MM.1S (cell line): Measurements from ENCODE around the gene DOK6.

Experiments
- DNase-seq: peaks from one replicate; pipeline ENCODE4 v3.0.0-alpha.2; 2015
- H2AFZ ChIP-seq: fragments of 300-600 bp; sonication (generic); 2 replicates; pipeline ENCODE4 v1.6.0; 2016; ENCODE audit warnings: antibody characterized with exemption, low read length
- H3F3A ChIP-seq: fragments of 300-600 bp; sonication (generic); 2 replicates; pipeline ENCODE4 v1.6.1; 2016; ENCODE audit warnings: mild to moderate bottlenecking, antibody characterized with exemption, low read length, moderate library complexity, mixed read lengths; ENCODE audit not compliant: insufficient read depth
- H3K27ac ChIP-seq: fragments of 300-600 bp; sonication (generic); 2 replicates; pipeline ENCODE4 v1.5.1; 2016; ENCODE audit warnings: mild to moderate bottlenecking, low read length
- H3K27me3 ChIP-seq: fragments of 300-600 bp; sonication (generic); replicated peaks from 2 replicates; pipeline ENCODE4 v1.6.0; 2016; ENCODE audit warnings: low read length; ENCODE audit not compliant: insufficient read depth
- H3K36me3 ChIP-seq: fragments of 300-600 bp; sonication (generic); replicated peaks from 2 replicates; pipeline ENCODE4 v1.6.1; 2016; ENCODE audit warnings: mild to moderate bottlenecking, low read length, mixed read lengths; ENCODE audit not compliant: insufficient read depth
- H3K4me1 ChIP-seq: fragments of 300-600 bp; sonication (generic); 2 replicates; pipeline ENCODE4 v1.6.1; 2016; ENCODE audit warnings: low read length, mixed read lengths
- H3K4me2 ChIP-seq: fragments of 300-600 bp; sonication (generic); 2 replicates; pipeline ENCODE4 v1.6.0; 2016; ENCODE audit warnings: low read depth, low read length
- H3K4me3 ChIP-seq: fragments of 300-600 bp; sonication (generic); 2 replicates; pipeline ENCODE4 v1.5.1; 2016; ENCODE audit warnings: low read length, mixed read lengths
- H3K79me2 ChIP-seq: fragments of 300-600 bp; sonication (generic); 2 replicates; pipeline ENCODE4 v1.6.1; 2016; ENCODE audit warnings: mixed run types, low read length, mixed read lengths
- H3K9ac ChIP-seq: fragments of 300-600 bp; sonication (generic); 2 replicates; pipeline ENCODE4 v1.6.1; 2016; ENCODE audit warnings: low read length, mixed read lengths
- H3K9me2 ChIP-seq: fragments of 300-600 bp; sonication (generic); replicated peaks from 2 replicates; pipeline ENCODE4 v1.6.1; 2016; ENCODE audit warnings: mild to moderate bottlenecking, low read length, mixed read lengths; ENCODE audit not compliant: insufficient read depth
- H3K9me3 ChIP-seq: fragments of 300-600 bp; sonication (generic); replicated peaks from 2 replicates; pipeline ENCODE4 v1.6.1; 2016; ENCODE audit warnings: mild to moderate bottlenecking, low read length, mixed read lengths; ENCODE audit not compliant: insufficient read depth
- H4K20me1 ChIP-seq: fragments of 300-600 bp; sonication (generic); 2 replicates; pipeline ENCODE4 v1.6.1; 2016; ENCODE audit warnings: mild to moderate bottlenecking, low read length, moderate library complexity, mixed read lengths; ENCODE audit not compliant: insufficient read depth
- CTCF ChIP-seq: fragments of 300-600 bp; sonication (generic); IDR thresholded peaks from 2 replicates; pipeline ENCODE4 v1.5.1; 2016; ENCODE audit warnings: antibody characterized with exemption, low read length, mixed read lengths
- EZH2 ChIP-seq: fragments of 300-600 bp; sonication (generic); optimal IDR thresholded peaks from 2 replicates; pipeline ENCODE3; 2017; ENCODE audit warnings: low read depth, mild to moderate bottlenecking, antibody characterized with exemption, low read length, mixed read lengths
- EZH2phosphoT487 ChIP-seq: fragments of 300-600 bp; sonication (generic); IDR thresholded peaks from 2 replicates; pipeline ENCODE4 v1.6.1; 2018; ENCODE audit warnings: antibody characterized with exemption, low read length

The DOK6 gene

GRCh38 chr18:69814861-69815385 lies 414.2 kb downstream of the DOK6 start:
- no peaks in the 10 kb centered on the region for H3K27me3 ChIP-seq
- no peaks in the 10 kb centered on the region for H3K36me3 ChIP-seq
- no peaks in the 10 kb centered on the region for H3K4me1 ChIP-seq
- no peak overlapping the region for H3K27ac ChIP-seq
- H4K20me1 ChIP-seq, result no peaks in the 10 kb centered on the region
- no peak for DNase-seq
- TF ChIP-seq EZH2phosphoT487 (no peak), EZH2 (no peak), CTCF (no peak)
- no peak overlapping the region for H3K4me2 ChIP-seq
- no peaks in the 10 kb centered on the region for H3F3A ChIP-seq
- no peaks in the 10 kb centered on the region for H3K79me2 ChIP-seq
- no peak overlapping the region for H2AFZ ChIP-seq
- no peak overlapping the region for H3K9ac ChIP-seq
- no peaks in the 10 kb centered on the region for H3K9me3 ChIP-seq
- H3K9me2 ChIP-seq, result no peaks in the 10 kb centered on the region
- H3K4me3 ChIP-seq, result no peak overlapping the region

GRCh38 chr18:69817335-69817940 lies 416.8 kb downstream of the DOK6 start:
- no peak overlapping the region for H3K4me3 ChIP-seq
- H3K9me2 ChIP-seq, result no peaks in the 10 kb centered on the region
- H2AFZ ChIP-seq, result no peak overlapping the region
- H3K36me3 ChIP-seq, result no peaks in the 10 kb centered on the region
- H4K20me1 ChIP-seq, result no peaks in the 10 kb centered on the region
- no peak for DNase-seq
- no peaks in the 10 kb centered on the region for H3K4me1 ChIP-seq
- TF ChIP-seq CTCF, result no peak
- TF ChIP-seq EZH2phosphoT487, result no peak
- no peak for TF ChIP-seq EZH2
- H3K9ac ChIP-seq, result no peak overlapping the region
- H3K9me3 ChIP-seq, result no peaks in the 10 kb centered on the region
- H3K79me2 ChIP-seq, result no peaks in the 10 kb centered on the region
- H3F3A ChIP-seq, result no peaks in the 10 kb centered on the region
- H3K27me3 ChIP-seq, result no peaks in the 10 kb centered on the region
- no peak overlapping the region for H3K27ac ChIP-seq
- H3K4me2 ChIP-seq, result no peak overlapping the region

- Histone ChIP-seq H3K9me2 (no peaks in the 10 kb centered on the region), H3K27ac (no peak overlapping the region), H3K79me2 (no peaks in the 10 kb centered on the region), H3F3A (no peaks in the 10 kb centered on the region), H3K4me1 (no peaks in the 10 kb centered on the region), H3K4me2 (no peak overlapping the region), H3K36me3 (no peaks in the 10 kb centered on the region), H3K9me3 (no peaks in the 10 kb centered on the region), H3K27me3 (no peaks in the 10 kb centered on the region), H3K9ac (no peak overlapping the region), H2AFZ (no peak overlapping the region), H3K4me3 (no peak overlapping the region), H4K20me1 (no peaks in the 10 kb centered on the region)
- TF ChIP-seq EZH2, result no peak
- no peak for TF ChIP-seq CTCF
- TF ChIP-seq EZH2phosphoT487, result no peak
- no peak for DNase-seq
Observed at GRCh38 chr18:69819460-69819859, 418.8 kb downstream of the DOK6 start.
